Hepatocyte (in vitro differentiated cells): ENCODE data around the gene BNIP5.

ENCODE experiments used
- CTCF ChIP-seq: fragments of 200-600 bp; sonication (generic); IDR thresholded peaks from 2 replicates; pipeline ENCODE4 v1.5.1; 2016; ENCODE audit warnings: antibody characterized with exemption, mild to moderate bottlenecking; ENCODE audit not compliant: poor library complexity
- EZH2 ChIP-seq: fragments of 200-600 bp; sonication (generic); IDR thresholded peaks from 2 replicates; pipeline ENCODE4 v1.6.1; 2016; ENCODE audit warnings: antibody characterized with exemption, mild to moderate bottlenecking, borderline replicate concordance
- EZH2phosphoT487 ChIP-seq: fragments of 200-600 bp; sonication (generic); IDR thresholded peaks from one replicate; pipeline ENCODE4 v1.6.1; 2018; ENCODE audit warnings: antibody characterized with exemption, mild to moderate bottlenecking, low read depth, moderate library complexity; ENCODE audit not compliant: unreplicated experiment, severe bottlenecking

GRCh38 chr6:36347621-36348020 lies 10.9 kb upstream of the BNIP5 start:
- no peak for TF ChIP-seq CTCF
- TF ChIP-seq EZH2, result no peak
- TF ChIP-seq EZH2phosphoT487, result no peak
